ENCODE measurements around the gene ITGB8.

ITGB8 gene

DNA sequence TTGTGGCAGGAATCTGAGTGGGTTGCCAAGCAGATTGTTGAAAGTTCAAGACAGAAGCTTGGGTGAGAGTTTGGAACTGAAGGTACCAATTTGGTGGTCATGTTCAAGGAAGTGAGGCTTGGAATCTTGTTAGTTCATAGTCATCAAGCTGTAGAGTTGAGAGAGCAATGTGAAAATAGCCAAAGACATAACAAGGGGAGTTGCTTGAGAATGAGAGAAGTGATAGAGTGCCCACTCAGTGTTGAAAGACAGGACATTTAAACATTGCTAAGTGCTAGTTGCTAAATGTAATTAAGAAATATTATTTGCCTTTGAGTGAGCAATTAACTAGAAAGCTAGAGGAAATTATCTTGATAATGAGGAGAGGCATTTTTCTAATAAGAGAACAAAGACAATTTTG, 17.0 kb downstream of the ITGB8 start:
- H3K36me3 ChIP-seq (ENCODE audit: control insufficient read depth, insufficient read depth, low read length), result no peaks in the 10 kb centered on the region

DNA sequence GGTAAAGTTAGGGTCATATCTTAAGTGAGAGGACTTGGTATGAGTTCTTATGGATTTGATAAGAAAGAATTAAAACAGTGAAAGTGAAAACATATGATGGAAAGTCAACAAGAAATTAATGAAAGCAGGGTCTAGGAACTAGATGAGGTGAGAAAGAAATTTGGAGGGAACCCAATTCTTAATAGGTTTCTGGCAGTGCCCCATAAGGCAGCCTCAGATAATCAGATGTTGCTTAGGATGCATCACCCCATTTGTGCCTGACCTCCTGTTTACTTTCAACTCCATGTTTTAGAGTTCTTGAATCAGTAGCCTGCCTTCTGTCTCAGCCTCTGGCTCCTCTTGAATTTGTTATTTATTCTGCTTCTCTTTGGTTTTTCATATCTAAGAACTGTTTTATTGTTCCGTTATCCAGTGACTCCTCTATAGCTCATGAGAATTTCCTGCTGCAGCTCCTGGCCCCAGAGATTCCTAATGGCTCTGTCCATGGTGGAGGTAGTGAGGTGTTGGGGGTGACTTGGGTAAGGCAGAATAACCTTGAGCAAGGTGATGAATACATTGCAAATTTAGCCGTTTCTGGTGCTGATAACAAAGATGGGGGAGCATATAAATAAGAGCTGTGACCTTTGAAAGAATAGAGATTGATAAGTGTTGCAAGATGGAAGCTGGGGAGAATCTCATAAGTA, 17.6 kb downstream of the ITGB8 start:
- no peak overlapping the region for H3K9ac ChIP-seq
- no peaks in the 10 kb centered on the region for H3K27me3 ChIP-seq (ENCODE audit: control insufficient read depth, insufficient read depth, low read length)
- no peaks in the 10 kb centered on the region for H3K79me2 ChIP-seq
- H3K9me3 ChIP-seq (ENCODE audit: control insufficient read depth, low read length), result no peaks in the 10 kb centered on the region
- no peak overlapping the region for H3K4me2 ChIP-seq (ENCODE audit: low read length)
- TF ChIP-seq, protein P1, sequence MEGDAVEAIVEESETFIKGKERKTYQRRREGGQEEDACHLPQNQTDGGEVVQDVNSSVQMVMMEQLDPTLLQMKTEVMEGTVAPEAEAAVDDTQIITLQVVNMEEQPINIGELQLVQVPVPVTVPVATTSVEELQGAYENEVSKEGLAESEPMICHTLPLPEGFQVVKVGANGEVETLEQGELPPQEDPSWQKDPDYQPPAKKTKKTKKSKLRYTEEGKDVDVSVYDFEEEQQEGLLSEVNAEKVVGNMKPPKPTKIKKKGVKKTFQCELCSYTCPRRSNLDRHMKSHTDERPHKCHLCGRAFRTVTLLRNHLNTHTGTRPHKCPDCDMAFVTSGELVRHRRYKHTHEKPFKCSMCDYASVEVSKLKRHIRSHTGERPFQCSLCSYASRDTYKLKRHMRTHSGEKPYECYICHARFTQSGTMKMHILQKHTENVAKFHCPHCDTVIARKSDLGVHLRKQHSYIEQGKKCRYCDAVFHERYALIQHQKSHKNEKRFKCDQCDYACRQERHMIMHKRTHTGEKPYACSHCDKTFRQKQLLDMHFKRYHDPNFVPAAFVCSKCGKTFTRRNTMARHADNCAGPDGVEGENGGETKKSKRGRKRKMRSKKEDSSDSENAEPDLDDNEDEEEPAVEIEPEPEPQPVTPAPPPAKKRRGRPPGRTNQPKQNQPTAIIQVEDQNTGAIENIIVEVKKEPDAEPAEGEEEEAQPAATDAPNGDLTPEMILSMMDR (IDR thresholded peaks at IDR 0.05), result no peak
- H3K36me3 ChIP-seq (ENCODE audit: control insufficient read depth, insufficient read depth, low read length), result no peaks in the 10 kb centered on the region
- no peak overlapping the region for H2AFZ ChIP-seq
- H3K4me3 ChIP-seq (ENCODE audit: low read depth, low read length), result no peak overlapping the region
- H3K4me1 ChIP-seq, result no peaks in the 10 kb centered on the region
- H3K27ac ChIP-seq, result no peak overlapping the region

More for the DNA sequence above, 17.0 kb downstream of the ITGB8 start:
- H3K27me3 ChIP-seq (ENCODE audit: control insufficient read depth, insufficient read depth, low read length), result no peaks in the 10 kb centered on the region
- H3K4me1 ChIP-seq, result no peaks in the 10 kb centered on the region
- TF ChIP-seq, protein P1 (IDR thresholded peaks at IDR 0.05), result no peak
- H3K79me2 ChIP-seq, result no peaks in the 10 kb centered on the region
- H2AFZ ChIP-seq, result no peak overlapping the region
- no peak overlapping the region for H3K4me2 ChIP-seq (ENCODE audit: low read length)
- H3K9ac ChIP-seq, result no peak overlapping the region
- no peak overlapping the region for H3K27ac ChIP-seq
- H3K9me3 ChIP-seq (ENCODE audit: control insufficient read depth, low read length), result no peaks in the 10 kb centered on the region
- no peak overlapping the region for H3K4me3 ChIP-seq (ENCODE audit: low read depth, low read length)

DNA sequence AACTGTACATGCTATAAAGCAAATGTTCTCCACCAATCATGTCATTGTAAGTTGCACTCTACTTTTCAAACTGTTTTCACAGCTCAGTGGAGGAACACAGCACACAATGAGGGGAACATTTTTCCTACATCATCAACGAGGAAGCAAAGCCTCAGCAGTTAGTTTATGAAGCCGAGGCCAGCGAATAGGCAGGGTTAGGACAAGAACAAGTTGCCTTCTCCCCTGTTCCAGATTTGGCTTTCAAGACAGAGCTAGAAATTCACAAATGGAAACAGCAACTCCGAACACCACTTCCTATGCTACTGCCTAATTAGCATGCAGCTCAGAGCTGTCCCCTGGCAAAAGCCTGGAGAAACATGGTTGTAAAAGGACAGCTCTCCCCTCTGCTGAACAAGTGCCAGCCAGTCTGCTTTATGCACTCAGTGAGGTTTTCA, 19.8 kb downstream of the ITGB8 start:
- Histone ChIP-seq H3K4me3 (ENCODE audit: low read depth, low read length) (no peak overlapping the region), H3K9ac (no peak overlapping the region), H3K4me1 (no peaks in the 10 kb centered on the region), H3K27ac (no peak overlapping the region), H3K27me3 (ENCODE audit: control insufficient read depth, insufficient read depth, low read length) (no peaks in the 10 kb centered on the region), H3K9me3 (ENCODE audit: control insufficient read depth, low read length) (no peaks in the 10 kb centered on the region), H3K4me2 (ENCODE audit: low read length) (no peak overlapping the region), H3K79me2 (no peaks in the 10 kb centered on the region), H3K36me3 (ENCODE audit: control insufficient read depth, insufficient read depth, low read length) (no peaks in the 10 kb centered on the region), H2AFZ (no peak overlapping the region)
- TF ChIP-seq, protein P1 (IDR thresholded peaks at IDR 0.05), result no peak

DNA sequence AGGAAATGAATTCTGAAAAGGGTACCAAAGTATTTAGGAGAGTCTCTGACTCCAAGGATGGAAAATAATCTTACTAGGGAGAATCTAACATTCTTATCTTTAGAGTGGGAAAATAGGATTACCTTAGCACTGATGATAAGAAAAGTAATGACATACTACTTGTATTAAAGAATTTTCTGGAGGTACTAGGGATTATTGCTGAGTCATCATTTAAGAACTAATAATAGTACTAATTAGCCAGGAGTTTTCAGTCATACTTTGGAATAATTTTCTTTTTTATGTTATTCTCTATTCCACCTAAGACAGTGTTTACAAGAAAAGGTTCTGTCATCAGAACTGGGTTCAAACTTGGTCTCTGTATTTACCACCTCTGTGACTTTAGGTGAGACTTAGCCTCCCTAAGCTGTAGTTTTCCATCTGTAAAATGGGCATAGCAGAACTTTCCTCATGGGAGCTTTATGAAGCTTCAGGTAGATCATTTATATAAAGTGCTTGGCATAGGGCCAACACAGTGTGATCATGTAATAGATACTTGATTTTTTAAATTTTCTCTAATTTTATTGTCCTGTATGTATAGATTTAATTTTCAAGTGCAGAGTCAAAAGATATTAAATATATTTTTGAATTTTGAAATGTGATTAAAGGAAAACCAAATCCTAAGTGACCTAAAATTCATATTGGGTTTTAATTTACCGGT, 20.4 kb downstream of the ITGB8 start:
- Histone ChIP-seq H3K4me2 (ENCODE audit: low read length) (no peak overlapping the region), H3K4me3 (ENCODE audit: low read depth, low read length) (no peak overlapping the region), H3K27me3 (ENCODE audit: control insufficient read depth, insufficient read depth, low read length) (no peaks in the 10 kb centered on the region), H3K4me1 (no peaks in the 10 kb centered on the region), H3K27ac (no peak overlapping the region), H2AFZ (no peak overlapping the region), H3K36me3 (ENCODE audit: control insufficient read depth, insufficient read depth, low read length) (no peaks in the 10 kb centered on the region), H3K9ac (no peak overlapping the region), H3K79me2 (no peaks in the 10 kb centered on the region), H3K9me3 (ENCODE audit: control insufficient read depth, low read length) (no peaks in the 10 kb centered on the region)
- TF ChIP-seq, protein P1 (IDR thresholded peaks at IDR 0.05), result no peak

Measured in parathyroid adenoma (tissue), 2 donors.